Smooth muscle cell (in vitro differentiated cells): Measurements from ENCODE around the gene EHD4. TPM values are rescaled to one million over a fixed set of nuclear protein-coding genes. Genes with fewer than 3 reads are reported as not detected.

ENCODE experiments used
- DNase-seq: peaks from one replicate; lab custom pipeline; 2025; ENCODE audit not compliant: unreplicated experiment; lab: John Stamatoyannopoulos, UW
- H2AFZ ChIP-seq: fragments of 200-600 bp; sonication (generic); 2 replicates; pipeline ENCODE4 v1.6.0; 2016; ENCODE audit warnings: antibody characterized with exemption, low read depth, mild to moderate bottlenecking
- H3F3A ChIP-seq: fragments of 200-600 bp; sonication (generic); 2 replicates; pipeline ENCODE4 v1.6.0; 2017; ENCODE audit warnings: antibody characterized with exemption, low read depth
- H3K27ac ChIP-seq: fragments of 200-600 bp; sonication (generic); 2 replicates; pipeline ENCODE4 v1.5.1; 2016; ENCODE audit warnings: low read depth, mild to moderate bottlenecking
- H3K27me3 ChIP-seq: fragments of 200-600 bp; sonication (generic); 2 replicates; pipeline ENCODE4 v1.6.1; 2016; ENCODE audit warnings: low read depth, mild to moderate bottlenecking
- H3K36me3 ChIP-seq: fragments of 200-600 bp; sonication (generic); 2 replicates; pipeline ENCODE4 v1.5.1; 2016; ENCODE audit warnings: low read depth
- H3K4me1 ChIP-seq: fragments of 200-600 bp; sonication (generic); 2 replicates; pipeline ENCODE4 v1.5.1; 2016; ENCODE audit warnings: low read depth
- H3K4me2 ChIP-seq: fragments of 200-600 bp; sonication (generic); 2 replicates; pipeline ENCODE4 v1.6.0; 2016; ENCODE audit warnings: mild to moderate bottlenecking
- H3K4me3 ChIP-seq: fragments of 200-600 bp; sonication (generic); 2 replicates; pipeline ENCODE4 v1.5.1; 2016; ENCODE audit warnings: mild to moderate bottlenecking
- H3K79me2 ChIP-seq: fragments of 200-600 bp; sonication (generic); 2 replicates; pipeline ENCODE4 v1.6.0; 2016; ENCODE audit warnings: low read depth, mild to moderate bottlenecking
- H3K9ac ChIP-seq: fragments of 200-600 bp; sonication (generic); 2 replicates; pipeline ENCODE4 v1.6.0; 2016; ENCODE audit warnings: low read depth
- H3K9me3 ChIP-seq: fragments of 200-600 bp; sonication (generic); replicated peaks from 2 replicates; pipeline ENCODE4 v1.5.1; 2016; ENCODE audit warnings: low read depth
- H4K20me1 ChIP-seq: fragments of 200-600 bp; sonication (generic); 2 replicates; pipeline ENCODE4 v1.6.0; 2016; ENCODE audit warnings: low read depth
- WGBS: methylation state at CpG from one replicate; pipeline ENCODE4 v1.1.7; 2016; ENCODE audit warnings: low lambda C conversion rate; 5-methylcytosine and 5-hydroxymethylcytosine counted together
- polyA plus RNA-seq: library from polyadenylated mRNA; unstranded; fragments of >200 nt; fragmentation: Nextera tagmentation; extraction: Ambion mirVana; gene quantifications from 2 replicates; pipeline ENCODE4 v1.2.1, GENCODE V29; 2016
- total RNA-seq: library from RNA; depleted of rRNA; stranded (reverse); fragments of >200 nt; gene quantifications from 2 replicates; pipeline ENCODE4 v1.2.3, GENCODE V29; 2014
- TF ChIP-seq, protein P1 (sequence below): fragments of 200-600 bp; sonication (generic); IDR thresholded peaks from 2 replicates; pipeline ENCODE4 v1.5.1; 2017; ENCODE audit warnings: borderline replicate concordance, mild to moderate bottlenecking, antibody characterized with exemption; ENCODE audit not compliant: insufficient read depth, poor library complexity, severe bottlenecking

The EHD4 gene
- total and polyA plus RNA-seq, 2 experiments from 2014 or later, result 11.5 to 15.8 TPM

DNA sequence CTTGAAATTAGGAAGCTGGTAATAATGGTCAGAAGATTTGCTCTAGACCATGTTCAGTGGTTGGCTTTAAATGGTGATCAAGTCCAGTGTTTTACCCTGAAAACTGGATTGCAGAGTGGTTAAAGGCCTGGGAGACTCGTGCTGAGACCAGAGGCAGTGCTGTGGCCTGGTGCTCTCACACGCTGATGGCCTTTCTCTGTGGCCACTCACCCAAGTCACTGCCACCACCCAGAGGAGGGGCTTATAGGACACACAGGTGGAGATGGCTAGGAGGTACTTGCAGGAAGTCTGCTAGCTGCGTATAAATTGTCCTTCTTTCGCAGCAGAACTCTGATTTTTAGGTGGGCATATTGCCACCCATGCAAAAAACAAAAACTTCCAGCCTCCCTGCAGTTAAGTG is 6.2 kb upstream of the EHD4 start:
- Histone ChIP-seq H4K20me1 (no peaks in the 10 kb centered on the region), H3K9ac (no peak overlapping the region), H3K9me3 (no peaks in the 10 kb centered on the region), H3K36me3 (no peaks in the 10 kb centered on the region), H3K27ac (no peak overlapping the region), H2AFZ (no peak overlapping the region), H3F3A (no peaks in the 10 kb centered on the region), H3K4me1 (no peaks in the 10 kb centered on the region), H3K4me3 (no peak overlapping the region), H3K4me2 (no peak overlapping the region), H3K79me2 (no peaks in the 10 kb centered on the region), H3K27me3 (no peaks in the 10 kb centered on the region)
- TF ChIP-seq, protein P1, sequence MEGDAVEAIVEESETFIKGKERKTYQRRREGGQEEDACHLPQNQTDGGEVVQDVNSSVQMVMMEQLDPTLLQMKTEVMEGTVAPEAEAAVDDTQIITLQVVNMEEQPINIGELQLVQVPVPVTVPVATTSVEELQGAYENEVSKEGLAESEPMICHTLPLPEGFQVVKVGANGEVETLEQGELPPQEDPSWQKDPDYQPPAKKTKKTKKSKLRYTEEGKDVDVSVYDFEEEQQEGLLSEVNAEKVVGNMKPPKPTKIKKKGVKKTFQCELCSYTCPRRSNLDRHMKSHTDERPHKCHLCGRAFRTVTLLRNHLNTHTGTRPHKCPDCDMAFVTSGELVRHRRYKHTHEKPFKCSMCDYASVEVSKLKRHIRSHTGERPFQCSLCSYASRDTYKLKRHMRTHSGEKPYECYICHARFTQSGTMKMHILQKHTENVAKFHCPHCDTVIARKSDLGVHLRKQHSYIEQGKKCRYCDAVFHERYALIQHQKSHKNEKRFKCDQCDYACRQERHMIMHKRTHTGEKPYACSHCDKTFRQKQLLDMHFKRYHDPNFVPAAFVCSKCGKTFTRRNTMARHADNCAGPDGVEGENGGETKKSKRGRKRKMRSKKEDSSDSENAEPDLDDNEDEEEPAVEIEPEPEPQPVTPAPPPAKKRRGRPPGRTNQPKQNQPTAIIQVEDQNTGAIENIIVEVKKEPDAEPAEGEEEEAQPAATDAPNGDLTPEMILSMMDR, result no peak
- no peak for DNase-seq
- 94% methylated on average over 4 of the region's 4 CpGs for whole genome bisulfite sequencing

DNA sequence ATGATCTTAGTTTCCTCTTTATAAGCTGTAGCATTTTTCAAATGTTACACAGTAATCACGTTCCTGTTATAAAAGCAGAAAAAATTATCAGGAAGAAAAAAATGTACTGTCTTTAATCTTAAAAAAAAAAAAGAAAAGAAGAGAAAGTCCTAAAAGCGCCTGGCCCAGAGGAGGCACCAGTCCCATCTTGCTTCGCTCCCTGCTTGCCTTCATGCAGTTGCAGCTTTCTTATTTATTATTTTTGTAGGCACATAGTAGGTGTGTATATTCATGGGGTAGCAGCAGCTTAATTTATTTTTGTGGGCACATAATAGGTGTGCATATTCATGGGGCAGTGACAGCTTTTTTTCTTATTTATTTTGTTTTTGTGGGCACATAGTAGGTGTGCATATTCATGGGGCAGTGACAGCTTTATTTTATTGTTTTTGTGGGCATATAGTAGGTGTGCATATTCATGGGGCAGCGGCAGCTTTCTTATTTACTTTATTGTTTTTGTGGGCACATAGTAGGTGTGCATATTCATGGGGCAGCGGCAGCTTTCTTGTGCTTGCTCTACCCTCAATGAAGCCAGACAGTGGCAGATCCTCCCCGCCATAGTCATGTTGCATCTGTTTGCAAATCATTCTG is 5.5 kb upstream of the EHD4 start:
- TF ChIP-seq, protein P1, result no peak
- H3K9ac ChIP-seq, result no peak overlapping the region
- H2AFZ ChIP-seq, result no peak overlapping the region
- no peak overlapping the region for H3K4me2 ChIP-seq
- no peaks in the 10 kb centered on the region for H3K4me1 ChIP-seq
- H3K36me3 ChIP-seq, result no peaks in the 10 kb centered on the region
- H3K9me3 ChIP-seq, result no peaks in the 10 kb centered on the region
- H3K27me3 ChIP-seq, result no peaks in the 10 kb centered on the region
- no peak for DNase-seq
- H3K79me2 ChIP-seq, result no peaks in the 10 kb centered on the region
- H4K20me1 ChIP-seq, result no peaks in the 10 kb centered on the region
- H3K27ac ChIP-seq, result no peak overlapping the region
- WGBS, result 94% methylated on average over 6 of the region's 6 CpGs
- no peaks in the 10 kb centered on the region for H3F3A ChIP-seq
- no peak overlapping the region for H3K4me3 ChIP-seq

DNA sequence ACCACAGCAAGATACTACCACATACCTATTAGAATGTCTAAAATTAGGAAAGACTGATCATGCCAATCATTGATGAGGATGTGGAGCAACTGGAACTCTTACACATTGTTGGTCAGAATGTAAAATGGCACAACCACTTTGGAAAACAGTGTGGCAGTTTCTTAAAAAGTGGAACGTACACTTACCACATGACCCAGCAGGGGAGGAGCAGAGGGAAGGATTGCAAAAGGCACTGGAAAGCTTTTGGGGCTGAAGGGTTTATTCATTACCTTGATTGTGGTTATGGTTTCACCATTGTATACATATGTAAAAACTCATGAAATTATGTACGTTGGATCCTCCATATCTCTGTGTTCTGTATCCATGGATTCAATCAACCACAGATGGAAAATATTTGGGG is 3.3 kb upstream of the EHD4 start:
- no peak for DNase-seq
- TF ChIP-seq, protein P1, result no peak

DNA sequence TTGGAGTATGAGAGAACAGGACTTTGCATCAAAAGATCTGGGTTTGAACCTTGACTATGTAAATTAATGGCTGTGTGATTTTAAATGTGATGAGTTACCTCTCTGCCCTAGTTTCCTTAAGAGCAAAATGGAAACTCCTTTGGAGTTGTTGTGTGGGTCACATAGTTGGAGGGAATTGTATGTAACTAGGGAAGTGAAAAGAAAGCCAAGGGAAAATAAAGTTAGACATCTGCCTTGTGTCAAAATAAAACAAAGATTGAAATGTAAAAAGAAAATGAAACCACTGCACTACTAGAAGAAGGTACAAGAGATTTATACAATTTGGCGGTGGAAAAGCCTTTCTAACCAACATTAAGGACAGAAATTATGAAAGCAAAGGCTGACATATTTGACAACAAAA is 1.7 kb upstream of the EHD4 start:
- H3K9me3 ChIP-seq, result no peaks in the 10 kb centered on the region
- WGBS, result 97% methylated on average over 1 of the region's 1 CpG
- peaks cover 28% of the 10 kb centered on the region for H3K79me2 ChIP-seq
- H3K27me3 ChIP-seq, result no peaks in the 10 kb centered on the region
- H3K27ac ChIP-seq, result no peak overlapping the region
- no peak overlapping the region for H2AFZ ChIP-seq
- no peaks in the 10 kb centered on the region for H3F3A ChIP-seq
- H3K4me1 ChIP-seq, result peaks cover 11% of the 10 kb centered on the region
- no peak overlapping the region for H3K9ac ChIP-seq
- no peak for DNase-seq
- H3K4me2 ChIP-seq, result no peak overlapping the region
- TF ChIP-seq, protein P1, result no peak
- H3K36me3 ChIP-seq, result no peaks in the 10 kb centered on the region
- H4K20me1 ChIP-seq, result peaks cover 16% of the 10 kb centered on the region
- H3K4me3 ChIP-seq, result no peak overlapping the region

More for the DNA sequence above, 3.3 kb upstream of the EHD4 start:
- Histone ChIP-seq H3K4me2 (no peak overlapping the region), H2AFZ (no peak overlapping the region), H3K9me3 (no peaks in the 10 kb centered on the region), H3F3A (no peaks in the 10 kb centered on the region), H3K4me3 (no peak overlapping the region), H3K27ac (no peak overlapping the region), H3K27me3 (no peaks in the 10 kb centered on the region), H3K36me3 (no peaks in the 10 kb centered on the region), H3K4me1 (peaks cover 8% of the 10 kb centered on the region), H3K9ac (no peak overlapping the region), H3K79me2 (peaks cover 12% of the 10 kb centered on the region), H4K20me1 (peaks cover 8% of the 10 kb centered on the region)
- 86% methylated on average over 2 of the region's 2 CpGs for WGBS
